GM12878 (cell line): ENCODE results near the gene GPC5.

Source experiments
- BCLAF1 ChIP-seq: fragments of 450-650 bp; IDR thresholded peaks from 2 replicates; pipeline ENCODE4 v1.6.1; 2017; ENCODE audit warnings: antibody characterized with exemption, mild to moderate bottlenecking, moderate library complexity
- FOS ChIP-seq: IDR thresholded peaks from 3 replicates; pipeline ENCODE4 v1.6.1; 2011; ENCODE audit warnings: borderline replicate concordance; ENCODE audit not compliant: insufficient read length; ENCODE audit errors: extremely low read depth
- JUNB ChIP-seq: IDR thresholded peaks from 2 replicates; pipeline ENCODE4 v1.6.1; 2016; ENCODE audit warnings: antibody characterized with exemption, mild to moderate bottlenecking
- POLR2A ChIP-seq: IDR thresholded peaks from 2 replicates; pipeline ENCODE4 v1.6.1; 2011; ENCODE audit warnings: low read depth, mild to moderate bottlenecking, low read length
- SMC3 ChIP-seq: IDR thresholded peaks from 2 replicates; pipeline ENCODE4 v1.6.1; 2011; ENCODE audit warnings: low read length, improper control_type of control experiment, borderline replicate concordance
- TCF12 ChIP-seq: IDR thresholded peaks from 2 replicates; pipeline ENCODE4 v1.6.1; 2011; ENCODE audit warnings: low read depth, mild to moderate bottlenecking, low read length
- ZNF24 ChIP-seq: fragments of 450-650 bp; IDR thresholded peaks from 2 replicates; pipeline ENCODE4 v1.6.1; 2017; ENCODE audit warnings: antibody characterized with exemption, mild to moderate bottlenecking
- ZNF622 ChIP-seq: fragments of 450-650 bp; IDR thresholded peaks from 2 replicates; pipeline ENCODE4 v1.6.1; 2017; ENCODE audit warnings: mild to moderate bottlenecking, inconsistent platforms
- TF ChIP-seq, protein P1 (sequence below): IDR thresholded peaks from 2 replicates; pipeline ENCODE4 v1.6.1; 2012; ENCODE audit warnings: low read depth, low read length, improper control_type of control experiment
- TF ChIP-seq, protein P2 (sequence below), 3 experiments: IDR thresholded peaks in 2 of 3; conservative IDR thresholded peaks in 1 of 3; 2 replicates each; pipeline ENCODE4 v1.5.1; 2011; ENCODE audit warnings: low read depth in 3 of 3, low read length in 3 of 3, mild to moderate bottlenecking in 3 of 3, control low read depth in 2 of 3, moderate library complexity in 2 of 3, inconsistent platforms in 1 of 3, mixed read lengths in 1 of 3; ENCODE audit not compliant: control insufficient read depth in 2 of 3, insufficient read depth in 1 of 3; ENCODE audit errors: extremely low read depth in 1 of 3

- TF ChIP-seq, protein P1, sequence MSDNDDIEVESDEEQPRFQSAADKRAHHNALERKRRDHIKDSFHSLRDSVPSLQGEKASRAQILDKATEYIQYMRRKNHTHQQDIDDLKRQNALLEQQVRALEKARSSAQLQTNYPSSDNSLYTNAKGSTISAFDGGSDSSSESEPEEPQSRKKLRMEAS: no peak
- TF ChIP-seq ZNF24: no peak
- no peak for TF ChIP-seq BCLAF1
- TF ChIP-seq JUNB: no peak
- TF ChIP-seq FOS: no peak
- TF ChIP-seq, protein P2, sequence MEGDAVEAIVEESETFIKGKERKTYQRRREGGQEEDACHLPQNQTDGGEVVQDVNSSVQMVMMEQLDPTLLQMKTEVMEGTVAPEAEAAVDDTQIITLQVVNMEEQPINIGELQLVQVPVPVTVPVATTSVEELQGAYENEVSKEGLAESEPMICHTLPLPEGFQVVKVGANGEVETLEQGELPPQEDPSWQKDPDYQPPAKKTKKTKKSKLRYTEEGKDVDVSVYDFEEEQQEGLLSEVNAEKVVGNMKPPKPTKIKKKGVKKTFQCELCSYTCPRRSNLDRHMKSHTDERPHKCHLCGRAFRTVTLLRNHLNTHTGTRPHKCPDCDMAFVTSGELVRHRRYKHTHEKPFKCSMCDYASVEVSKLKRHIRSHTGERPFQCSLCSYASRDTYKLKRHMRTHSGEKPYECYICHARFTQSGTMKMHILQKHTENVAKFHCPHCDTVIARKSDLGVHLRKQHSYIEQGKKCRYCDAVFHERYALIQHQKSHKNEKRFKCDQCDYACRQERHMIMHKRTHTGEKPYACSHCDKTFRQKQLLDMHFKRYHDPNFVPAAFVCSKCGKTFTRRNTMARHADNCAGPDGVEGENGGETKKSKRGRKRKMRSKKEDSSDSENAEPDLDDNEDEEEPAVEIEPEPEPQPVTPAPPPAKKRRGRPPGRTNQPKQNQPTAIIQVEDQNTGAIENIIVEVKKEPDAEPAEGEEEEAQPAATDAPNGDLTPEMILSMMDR (IDR thresholded peaks at IDR 0.05 in 2 of 3, conservative IDR thresholded peaks at IDR 0.05 in 1 of 3; ENCODE audit: control insufficient read depth in 2 of 3, extremely low read depth in 1 of 3, insufficient read depth in 1 of 3, low read depth in 3 of 3, low read length in 3 of 3): no peak
- no peak for TF ChIP-seq ZNF622
- no peak for TF ChIP-seq POLR2A
- no peak for TF ChIP-seq SMC3
- no peak for TF ChIP-seq TCF12
Measured at GRCh38 chr13:91716436-91717065, 318.1 kb downstream of the GPC5 start.
